Stimulated activated CD4-positive, alpha-beta T cell treated with anti-CD3 and anti-CD28 coated beads, Interleukin-12 subunit alpha, Interleukin-12 subunit beta, amount 100 ng/mL, for 4 hours (primary cell): ENCODE data around the gene HSF4.

Experiments
- DNase-seq: peaks from one replicate; pipeline ENCODE4 v3.0.0-alpha.2; 2020

Gene HSF4

DNA sequence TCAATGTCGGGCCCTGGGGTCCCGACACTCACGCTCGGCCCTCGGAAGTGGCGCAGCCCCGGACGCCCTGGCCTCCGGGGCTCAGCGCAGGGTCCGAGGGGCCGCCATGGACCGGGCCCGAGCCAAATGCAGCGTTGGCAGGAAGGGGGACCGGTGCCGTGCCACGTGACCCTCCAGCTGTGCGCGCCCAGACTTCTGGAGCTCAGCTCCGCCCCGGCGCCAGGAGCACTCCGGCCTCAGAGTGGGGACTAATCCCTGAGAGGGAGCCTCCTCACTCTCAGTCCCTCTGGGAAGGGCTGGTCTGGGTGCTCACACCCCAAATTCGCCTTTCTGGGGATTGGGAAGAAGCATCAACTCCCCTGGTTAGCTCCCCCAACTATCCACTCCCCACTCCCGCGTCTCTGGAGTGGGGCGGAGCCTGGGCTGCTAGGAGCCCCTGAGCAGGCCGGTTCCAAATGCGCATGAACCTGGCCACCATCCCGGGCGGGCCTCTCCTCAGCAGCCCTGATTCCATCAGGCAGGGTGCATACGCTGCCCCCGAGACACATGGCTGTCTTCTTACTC lies 13.6 kb upstream of the HSF4 start, which contains the start of gene B3GNT9:
B3GNT9 (minus strand) TSS at position 166 of the 564 bp plus-strand sequence. CDS start 513 bp downstream, outside the sequence.
- DNase-seq: no peak

DNA sequence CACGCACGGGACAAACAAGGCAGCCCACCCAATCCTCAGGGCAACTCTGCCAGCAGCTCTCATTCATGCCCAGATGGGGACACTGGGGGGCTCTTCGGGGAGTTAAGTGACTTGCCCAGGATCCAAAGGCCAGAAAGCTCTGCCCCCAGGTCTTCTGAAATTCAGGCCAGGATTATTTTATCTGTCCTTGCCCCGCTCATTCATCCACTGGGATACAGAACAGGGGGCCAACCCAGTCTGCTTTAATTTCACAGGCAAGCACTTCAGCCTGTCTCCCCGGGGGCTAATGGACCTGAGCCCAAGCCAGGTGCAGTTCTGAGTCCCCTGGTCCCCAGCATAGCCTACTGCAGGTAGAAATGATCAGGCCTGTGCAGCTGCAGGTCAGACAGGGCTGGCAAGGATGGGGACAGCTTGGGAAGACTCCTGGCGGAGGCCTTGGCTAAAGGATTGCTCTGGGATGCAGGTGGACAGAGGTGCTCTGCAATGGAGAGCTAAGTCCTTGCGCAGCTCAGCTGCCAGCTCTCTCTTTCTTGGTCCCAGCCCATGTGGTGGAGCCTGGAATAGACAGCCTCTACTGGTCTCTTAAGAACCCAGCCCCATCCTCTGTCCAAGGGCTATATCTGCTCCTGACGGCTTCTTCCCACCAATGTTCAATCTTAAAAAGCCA lies 13.0 kb upstream of the HSF4 start:
- DNase-seq: no peak

- no peak for DNase-seq
Observed at GRCh38 chr16:67154578-67155294, 9.8 kb upstream of the HSF4 start.

DNA sequence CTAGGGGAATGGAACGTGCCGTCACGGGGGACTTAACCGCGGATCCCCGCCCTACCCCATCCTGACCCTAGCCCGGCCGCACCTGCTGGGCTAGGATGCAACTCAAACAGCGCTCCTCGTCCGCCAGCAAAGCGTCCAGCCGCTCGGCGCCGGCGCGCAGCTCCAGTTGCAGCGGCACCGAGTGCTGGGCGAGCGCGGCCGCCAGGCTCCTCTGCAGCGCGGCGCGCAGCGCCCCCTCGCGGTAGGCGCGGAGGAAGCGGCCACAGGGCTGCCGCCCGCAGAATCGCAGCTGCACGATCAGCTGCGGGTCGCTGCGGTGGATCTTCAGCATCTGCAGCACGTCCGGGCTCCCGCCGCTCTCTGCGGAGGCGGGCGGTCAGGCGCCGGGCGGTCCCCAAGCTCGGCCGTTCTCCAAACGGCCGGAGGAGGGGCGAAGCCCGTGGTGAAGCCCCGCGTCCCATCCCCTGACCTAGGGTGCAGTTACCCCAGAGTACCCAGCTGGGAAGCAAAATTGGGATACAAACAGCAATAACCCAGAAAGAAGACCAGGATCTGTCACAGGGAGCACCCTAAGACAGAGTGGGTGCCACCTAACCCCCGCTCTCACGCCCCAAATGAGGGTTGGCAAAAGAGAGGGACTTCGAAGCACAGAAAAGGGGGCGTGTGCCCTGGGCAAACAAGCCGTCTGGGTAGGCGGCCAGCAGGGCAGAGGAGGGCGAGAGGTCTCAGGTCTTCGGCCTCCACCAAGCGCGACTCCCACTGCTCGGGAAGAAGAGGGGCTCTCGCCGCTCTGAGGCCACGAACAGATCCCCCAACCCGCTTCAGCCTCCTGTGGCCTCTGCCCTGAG lies 9.0 kb upstream of the HSF4 start:
- peak; percentile 79 for DNase-seq

DNA sequence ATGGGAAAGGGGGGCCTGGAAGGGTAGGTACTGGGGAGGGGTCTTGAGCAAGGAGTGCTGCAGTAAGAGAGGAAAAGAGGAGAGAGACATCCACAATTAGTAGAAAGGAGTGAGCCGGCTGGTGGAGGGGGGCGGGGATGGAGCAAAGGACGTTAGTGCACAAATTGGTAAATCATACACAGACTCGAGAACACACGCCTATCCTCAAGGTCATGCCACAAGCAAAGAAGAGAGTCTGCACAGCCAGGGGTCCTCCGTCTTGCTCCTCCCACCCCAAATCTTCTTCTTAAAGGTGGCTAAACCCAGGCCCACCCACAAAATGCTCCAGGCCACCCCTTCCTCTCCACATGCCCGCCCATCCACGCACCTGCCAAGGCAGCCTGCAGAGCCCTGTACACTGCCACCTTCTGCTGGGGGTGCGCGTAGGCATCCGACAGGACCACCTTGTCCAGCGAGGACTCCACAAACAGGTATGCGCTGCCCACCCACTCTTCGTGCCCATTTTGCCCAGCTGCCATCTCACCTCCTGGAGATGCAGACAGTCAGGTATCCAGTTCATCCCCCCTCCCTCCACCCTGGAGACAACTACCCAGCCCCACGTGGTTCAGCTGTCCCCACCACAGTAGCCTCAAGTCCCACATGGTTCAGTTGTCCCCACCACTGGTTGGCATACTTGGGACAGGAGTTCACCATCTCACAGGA lies 8.3 kb upstream of the HSF4 start:
- DNase-seq: no peak

DNA sequence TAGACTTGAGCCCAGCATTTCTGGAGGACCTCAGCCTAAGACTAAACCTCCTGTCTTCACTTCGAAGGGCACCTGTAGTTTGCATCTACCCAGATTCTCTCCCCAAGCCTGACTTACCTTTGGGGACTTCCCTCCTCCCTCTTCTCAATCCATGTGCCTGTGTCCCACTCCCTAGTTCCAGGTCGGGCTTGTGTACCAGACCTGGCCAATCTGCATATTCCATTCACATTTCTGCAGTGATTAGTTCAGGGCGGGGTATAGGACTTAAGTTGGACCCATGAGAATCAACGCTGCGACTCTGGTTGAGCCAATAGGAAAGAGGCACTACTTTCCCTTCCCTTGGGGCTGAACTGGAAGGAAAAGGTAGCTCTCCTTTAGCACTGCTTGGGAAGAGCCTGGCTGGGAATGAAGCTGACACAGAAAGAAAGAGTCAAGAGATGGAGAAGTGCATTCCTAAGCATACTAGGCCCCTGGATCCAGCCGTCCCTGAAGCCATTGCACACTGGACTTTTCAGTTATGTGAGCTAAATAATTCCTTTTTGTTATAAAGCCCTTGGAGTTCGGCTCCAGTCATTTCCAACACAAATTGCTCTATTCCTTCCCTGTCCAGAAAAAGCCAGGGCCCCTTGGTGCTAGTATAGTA lies 7.3 kb upstream of the HSF4 start:
- no peak for DNase-seq

DNA sequence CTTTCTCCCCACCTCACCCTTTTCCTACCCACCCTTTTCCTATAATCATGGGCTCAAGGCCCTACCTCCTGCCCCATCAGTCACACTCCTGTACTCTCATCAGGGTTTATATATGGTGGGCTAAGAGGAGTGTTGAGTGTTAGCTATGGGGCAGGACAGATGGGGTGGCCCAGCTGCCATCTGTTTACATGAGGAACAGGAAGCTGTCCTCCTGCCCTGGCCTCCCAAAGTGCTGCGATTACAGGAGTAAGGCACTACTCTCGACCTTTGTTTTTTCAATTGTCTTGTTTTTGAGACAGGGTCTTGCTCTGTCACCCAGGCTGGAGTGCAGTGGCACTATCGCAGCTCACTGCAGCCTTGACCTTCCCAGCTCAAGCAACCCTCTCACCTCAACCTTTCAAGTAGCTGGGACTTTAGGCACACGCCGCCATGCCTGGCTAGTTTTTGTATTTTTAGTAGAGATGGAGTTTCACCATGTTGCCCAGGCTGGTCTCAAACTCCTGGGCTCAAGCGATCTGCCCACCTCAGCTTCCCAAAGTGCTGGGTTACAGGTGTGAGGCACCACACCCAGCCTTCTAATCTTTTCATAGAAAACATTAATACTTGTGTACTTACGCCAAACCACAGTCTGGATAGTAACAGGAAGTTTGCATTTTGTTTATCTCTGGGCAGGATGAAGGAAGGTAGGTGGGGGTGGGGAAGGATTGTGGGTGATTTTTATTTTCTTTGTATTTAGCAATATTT lies 6.5 kb upstream of the HSF4 start:
- no peak for DNase-seq

DNA sequence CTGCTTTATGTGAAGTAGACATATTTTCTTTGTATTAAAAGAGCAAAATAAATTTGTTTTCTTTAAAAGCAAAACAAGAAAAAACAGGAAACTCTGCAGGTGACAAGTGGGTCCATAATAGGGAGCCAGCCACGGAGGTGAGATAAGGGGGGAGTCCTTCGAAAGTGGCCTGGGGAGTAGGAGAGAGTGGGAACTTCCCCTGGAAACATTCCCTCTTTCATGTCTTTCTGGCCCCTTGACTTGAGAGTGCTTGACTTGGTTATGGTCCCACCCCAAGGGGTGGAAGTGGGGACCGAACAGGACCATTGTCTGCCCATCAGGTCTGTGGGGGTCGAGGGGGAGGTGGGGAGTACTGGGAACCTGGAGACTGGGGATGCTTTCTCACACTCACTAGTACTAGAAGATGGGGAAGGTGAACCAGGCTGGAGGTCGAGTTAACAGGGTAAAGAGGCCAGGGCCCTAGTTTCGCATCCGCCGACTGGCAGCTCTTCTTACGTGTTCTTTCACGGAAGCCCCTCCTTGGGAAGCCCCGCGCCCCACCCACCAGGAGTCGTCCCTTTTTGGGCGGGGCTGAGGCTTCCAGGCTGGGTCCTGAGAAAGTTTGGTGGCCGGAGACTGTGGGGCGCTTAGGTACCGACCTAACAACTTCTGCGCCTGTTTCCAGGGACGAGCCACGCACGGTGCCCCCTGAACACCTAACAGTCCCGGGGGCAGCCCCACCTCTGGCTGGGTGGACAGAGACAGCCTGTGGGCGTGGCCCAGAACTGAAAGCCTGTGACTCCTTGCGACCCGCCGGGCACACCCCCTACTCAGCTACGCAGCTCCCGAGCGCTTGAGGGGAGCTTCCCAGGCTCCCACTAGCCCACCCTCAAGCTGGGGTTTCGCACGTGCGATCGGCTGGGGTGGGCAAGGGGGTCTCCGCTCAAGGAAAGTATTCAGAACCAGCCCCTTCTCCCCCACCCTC lies 5.6 kb upstream of the HSF4 start:
- DNase-seq: peak; percentile 72

GRCh38 chr16:67161595-67162058 lies 2.9 kb upstream of the HSF4 start:
- DNase-seq: no peak

DNA sequence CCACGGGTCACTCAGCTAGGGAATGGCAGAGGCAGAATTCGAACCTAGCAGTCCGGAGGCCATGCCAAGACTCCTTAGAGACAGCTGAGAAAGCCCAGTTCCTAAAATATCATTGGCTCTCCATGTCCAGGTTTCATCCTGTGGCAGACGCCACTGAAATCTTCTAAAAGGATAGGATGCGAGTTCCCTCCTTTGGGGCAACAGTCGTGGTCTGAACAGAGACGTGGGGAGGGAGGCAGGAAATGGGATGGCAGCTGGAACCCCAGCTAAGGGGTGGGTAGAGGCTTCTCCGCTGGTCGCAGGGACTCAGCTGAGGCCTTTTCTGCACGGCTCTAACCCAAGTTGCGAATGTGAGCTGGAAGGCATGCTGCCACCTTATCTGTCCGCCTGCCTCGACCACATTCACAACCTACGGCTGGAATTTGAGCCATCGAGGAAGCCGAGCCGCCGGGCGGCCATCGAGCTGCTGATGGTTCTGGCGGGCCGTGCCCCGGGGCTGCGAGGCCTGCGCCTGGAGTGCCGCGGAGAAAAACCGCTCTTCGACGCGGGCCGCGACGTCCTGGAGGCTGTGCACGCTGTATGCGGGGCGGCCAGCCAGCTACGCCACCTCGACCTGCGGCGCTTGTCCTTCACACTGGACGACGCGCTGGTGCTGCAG lies 1.9 kb upstream of the HSF4 start:
- DNase-seq: no peak

GRCh38 chr16:67163164-67163998 lies 1.2 kb upstream of the HSF4 start:
- DNase-seq: no peak

DNA sequence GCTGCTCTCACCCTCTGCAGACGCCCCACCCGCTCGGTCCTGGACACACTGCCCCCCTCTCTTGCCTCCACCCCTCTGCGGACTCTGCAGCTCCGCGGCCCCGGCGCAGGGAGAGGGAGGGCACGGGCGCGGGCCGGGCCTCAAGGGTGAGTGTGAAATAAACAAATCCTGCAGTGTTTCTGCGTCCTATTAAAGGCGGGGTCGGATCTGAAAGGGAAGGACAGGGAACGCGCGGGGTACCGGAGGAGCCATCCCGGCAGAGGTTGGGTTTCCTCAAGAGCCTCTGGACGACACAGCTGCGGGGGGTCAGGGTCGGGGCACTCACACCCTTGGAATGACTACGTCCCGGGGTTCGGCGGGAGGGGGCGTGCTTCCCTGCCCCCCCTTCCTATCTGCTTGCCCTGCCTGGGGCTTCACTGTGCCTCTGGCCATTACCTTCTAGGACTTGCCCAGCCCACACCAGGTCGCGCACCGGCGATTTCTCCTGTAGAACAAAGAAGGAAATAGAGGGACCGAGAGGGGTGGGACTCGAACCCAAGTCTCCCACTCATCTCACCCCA lies 466 bp upstream of the HSF4 start:
- DNase-seq: no peak

- DNase-seq: no peak
Observed at GRCh38 chr16:67165121-67166078, 855 bp downstream of the HSF4 start.

- DNase-seq: no peak
Observed at GRCh38 chr16:67166110-67166547, 1.6 kb downstream of the HSF4 start.

GRCh38 chr16:67166598-67167168 lies 2.1 kb downstream of the HSF4 start:
- no peak for DNase-seq

- no peak for DNase-seq
Observed at GRCh38 chr16:67167588-67167987, 3.0 kb downstream of the HSF4 start.
